HG03378 (cell line): ENCODE data around the gene FAM177A1.
"Not testable (repeated sequence)": the region's sequence is repeated elsewhere in the genome, so short reads cannot be mapped to it uniquely, and the experiment has no call there.

Source experiments
- ATAC-seq: cut with Tn5 transposase; IDR thresholded peaks from one replicate; pipeline ENCODE4 v1.9.1; 2021; ENCODE audit warnings: mild to moderate bottlenecking, moderate library complexity; ENCODE audit not compliant: unreplicated experiment

Gene FAM177A1

GRCh38 chr14:35046048-35046750, at the start of gene FAM177A1:
TSS of gene FAM177A1 (plus strand) at chr14:35046272. CDS start at chr14:35046464, 192 bp downstream.
- ATAC-seq: peak; percentile 88

GRCh38 chr14:34997762-34998161, 48.3 kb upstream of the FAM177A1 start:
- ATAC-seq: no peak

- ATAC-seq: no peak
Observed at GRCh38 chr14:34999500-34999899, 46.6 kb upstream of the FAM177A1 start.

- no peak for ATAC-seq
Observed at GRCh38 chr14:35001621-35002020, 44.5 kb upstream of the FAM177A1 start.

- ATAC-seq: no peak
Observed at GRCh38 chr14:35004839-35005238, 41.2 kb upstream of the FAM177A1 start.

- ATAC-seq: no peak
Observed at GRCh38 chr14:35016568-35016967, 29.5 kb upstream of the FAM177A1 start.

GRCh38 chr14:35020713-35021112, 25.4 kb upstream of the FAM177A1 start:
- ATAC-seq: no peak

GRCh38 chr14:35028435-35028834, 17.6 kb upstream of the FAM177A1 start:
- no peak for ATAC-seq

- ATAC-seq: no peak
Observed at GRCh38 chr14:35032562-35032961, 13.5 kb upstream of the FAM177A1 start.

GRCh38 chr14:35034440-35034833, 11.6 kb upstream of the FAM177A1 start:
- ATAC-seq: no peak

- not testable (repeated sequence) for ATAC-seq
Observed at GRCh38 chr14:35034944-35035554, 11.0 kb upstream of the FAM177A1 start.

- not testable (repeated sequence) for ATAC-seq
Observed at GRCh38 chr14:35038312-35038711, 7.8 kb upstream of the FAM177A1 start.

- ATAC-seq: no peak
Observed at GRCh38 chr14:35042632-35043031, 3.4 kb upstream of the FAM177A1 start.

GRCh38 chr14:35043046-35043445, 3.0 kb upstream of the FAM177A1 start:
- no peak for ATAC-seq

GRCh38 chr14:35044939-35045797, 904 bp upstream of the FAM177A1 start:
- no peak for ATAC-seq

GRCh38 chr14:35045798-35046047, 349 bp upstream of the FAM177A1 start:
- no peak for ATAC-seq

GRCh38 chr14:35046751-35047536, 872 bp downstream of the FAM177A1 start:
- ATAC-seq: peak; percentile 19

GRCh38 chr14:35047976-35048513, 2.0 kb downstream of the FAM177A1 start:
- ATAC-seq: no peak

- no peak for ATAC-seq
Observed at GRCh38 chr14:35050652-35051051, 4.6 kb downstream of the FAM177A1 start.

- no peak for ATAC-seq
Observed at GRCh38 chr14:35051796-35052195, 5.7 kb downstream of the FAM177A1 start.

GRCh38 chr14:35052637-35053036, 6.6 kb downstream of the FAM177A1 start:
- no peak for ATAC-seq
